ENCODE measurements around the gene SPRN.
"Not testable (repeated sequence)": the region's sequence is repeated elsewhere in the genome, so short reads cannot be mapped to it uniquely, and the experiment has no call there.

The SPRN gene

GRCh38 chr10:133405272-133405671, 19.2 kb downstream of the SPRN start:
- no peak for DNase-seq (ENCODE audit: low spot score)

GRCh38 chr10:133403784-133404183, 20.6 kb downstream of the SPRN start:
- DNase-seq (ENCODE audit: low spot score): no peak

DNA sequence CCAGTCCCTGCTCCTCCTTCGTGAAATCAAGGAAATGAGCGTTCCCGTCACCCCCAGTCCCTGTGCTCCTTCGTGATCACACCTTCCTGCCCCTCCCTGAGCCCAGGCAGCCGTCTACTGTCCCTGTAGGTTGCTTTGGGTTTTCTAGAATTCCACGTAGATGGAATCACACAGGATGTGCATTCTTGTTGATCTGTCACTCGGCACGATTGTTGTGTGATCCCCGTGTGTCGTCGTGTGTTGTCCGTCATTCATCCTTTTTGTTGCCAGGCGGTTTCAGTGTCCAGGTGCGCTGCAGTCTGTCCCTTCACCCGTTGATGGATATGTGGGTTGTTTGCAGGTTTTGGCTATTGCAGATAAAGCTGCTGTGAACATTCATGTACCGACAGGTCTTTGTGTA, 21.1 kb downstream of the SPRN start:
- DNase-seq (ENCODE audit: low spot score): no peak

DNA sequence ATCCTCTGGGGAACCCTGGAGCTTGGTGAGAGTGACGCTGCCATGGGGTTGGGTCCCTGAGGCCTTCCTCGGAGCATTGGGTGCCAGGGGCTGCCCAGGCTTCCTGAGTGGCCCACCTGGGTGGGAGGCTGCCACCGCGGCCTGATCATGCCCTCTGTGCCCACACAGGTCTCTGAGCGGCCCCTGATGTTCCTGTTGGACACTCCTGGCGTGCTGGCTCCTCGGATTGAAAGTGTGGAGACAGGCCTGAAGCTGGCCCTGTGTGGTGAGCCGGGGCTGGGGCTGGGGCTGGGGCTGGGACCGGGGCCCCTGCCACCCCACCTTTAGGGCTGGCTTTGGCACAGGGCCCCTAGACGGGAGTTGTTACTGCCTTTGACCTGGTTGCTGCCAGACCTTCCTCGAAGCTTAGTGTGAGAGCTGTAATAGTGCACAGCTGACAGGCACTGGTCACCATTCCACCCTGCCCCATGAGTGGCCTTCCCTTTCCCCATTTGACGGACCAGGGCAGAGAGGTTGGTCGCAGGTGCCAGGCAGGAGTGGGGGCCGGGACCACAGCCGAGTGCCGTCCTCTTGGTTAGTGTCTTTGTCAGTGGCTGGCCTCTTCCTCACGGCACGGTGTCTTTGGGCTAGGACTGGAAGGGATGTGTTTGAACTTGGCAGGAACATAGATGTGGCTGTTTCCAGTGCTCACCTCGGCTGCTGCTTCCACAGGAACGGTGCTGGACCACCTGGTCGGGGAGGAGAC, 22.3 kb downstream of the SPRN start:
- no peak for DNase-seq (ENCODE audit: low spot score)

- DNase-seq (ENCODE audit: low spot score): no peak
Observed at GRCh38 chr10:133401500-133401899, 22.9 kb downstream of the SPRN start.

DNA sequence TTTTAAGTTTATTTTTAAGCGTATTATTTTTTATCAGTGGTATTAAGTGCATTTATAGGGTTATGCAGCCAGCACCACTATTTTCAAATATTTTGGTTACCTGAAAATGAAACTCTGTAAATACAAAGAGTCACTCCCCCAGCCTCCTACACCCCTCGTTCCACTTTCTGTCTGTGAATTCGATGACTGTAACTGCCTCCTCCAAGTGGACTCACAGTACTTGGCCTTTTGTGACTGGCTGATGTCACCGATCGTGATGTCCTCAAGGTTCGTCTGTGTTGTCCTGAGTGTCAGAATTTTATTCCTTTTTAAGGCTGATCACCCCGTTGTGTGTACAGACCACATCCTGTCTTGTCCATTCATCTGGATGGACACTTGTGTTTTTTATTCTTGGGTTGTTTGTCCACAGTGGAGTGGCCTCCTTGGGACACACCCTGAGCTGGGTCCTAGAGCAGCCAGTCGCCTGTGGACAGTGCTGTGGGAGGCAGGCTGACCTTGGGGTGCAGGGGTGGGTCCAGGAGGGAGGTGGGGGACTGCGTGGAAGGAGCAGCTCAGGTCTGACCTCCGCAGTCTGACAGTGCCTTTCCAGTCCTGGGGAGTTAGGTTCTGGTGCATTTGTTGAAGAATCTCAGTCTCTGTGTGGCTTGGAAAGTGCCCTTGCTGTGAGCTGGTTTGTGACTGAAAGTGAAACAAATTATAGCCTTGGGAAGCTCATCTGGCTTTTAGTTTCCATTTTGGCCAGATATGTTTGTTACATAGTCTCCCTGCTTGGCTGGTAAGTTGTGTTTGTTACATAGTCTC, 23.6 kb downstream of the SPRN start:
- no peak for DNase-seq (ENCODE audit: low spot score)

DNA sequence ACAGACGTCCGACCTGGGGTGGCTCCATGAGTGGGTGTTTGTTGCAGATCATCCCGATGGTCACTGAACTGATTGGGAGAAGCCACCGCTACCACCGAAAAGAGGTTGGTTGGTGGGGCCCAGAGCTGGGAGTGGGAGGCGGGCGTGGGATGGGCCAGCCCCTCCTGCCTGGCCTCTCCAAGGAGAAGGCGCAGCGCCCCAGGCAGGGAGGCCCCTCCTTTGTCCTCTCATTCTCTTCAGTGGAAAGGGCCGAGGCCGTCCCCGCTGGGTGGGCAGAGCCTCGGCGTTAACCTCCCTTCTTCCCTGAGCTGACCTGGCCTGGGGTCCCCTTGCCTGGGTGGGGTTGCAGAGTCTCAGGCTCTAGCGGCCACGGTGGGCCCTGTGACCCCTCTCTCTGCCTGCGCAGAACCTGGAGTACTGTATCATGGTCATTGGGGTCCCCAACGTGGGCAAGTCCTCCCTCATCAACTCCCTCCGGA, 25.3 kb downstream of the SPRN start:
- no peak for DNase-seq (ENCODE audit: low spot score)

- no peak for DNase-seq (ENCODE audit: low spot score)
Observed at GRCh38 chr10:133397938-133398337, 26.5 kb downstream of the SPRN start.

- DNase-seq (ENCODE audit: low spot score): no peak
Observed at GRCh38 chr10:133396035-133396624, 28.3 kb downstream of the SPRN start.

DNA sequence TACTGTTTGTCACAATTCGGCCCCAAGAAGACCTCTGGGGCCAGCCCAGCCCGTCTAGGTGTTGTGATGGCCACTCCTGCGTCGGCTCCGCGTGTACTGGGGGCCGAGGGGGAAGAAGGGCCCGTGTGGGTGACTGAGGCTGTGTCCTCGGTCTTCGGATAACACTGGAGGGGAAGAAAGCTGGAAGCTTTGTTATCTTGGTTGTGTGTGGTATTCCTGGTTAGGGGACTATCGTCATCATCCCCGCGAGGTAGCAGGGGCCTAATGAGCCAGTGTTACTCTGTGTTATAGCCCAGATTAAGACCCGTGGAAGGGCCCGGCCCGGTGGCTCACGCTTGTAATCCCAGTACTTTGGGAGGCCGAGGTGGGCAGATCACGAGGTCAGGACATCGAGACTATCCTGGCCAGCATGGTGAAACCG, 29.6 kb downstream of the SPRN start:
- DNase-seq (ENCODE audit: low spot score): no peak

DNA sequence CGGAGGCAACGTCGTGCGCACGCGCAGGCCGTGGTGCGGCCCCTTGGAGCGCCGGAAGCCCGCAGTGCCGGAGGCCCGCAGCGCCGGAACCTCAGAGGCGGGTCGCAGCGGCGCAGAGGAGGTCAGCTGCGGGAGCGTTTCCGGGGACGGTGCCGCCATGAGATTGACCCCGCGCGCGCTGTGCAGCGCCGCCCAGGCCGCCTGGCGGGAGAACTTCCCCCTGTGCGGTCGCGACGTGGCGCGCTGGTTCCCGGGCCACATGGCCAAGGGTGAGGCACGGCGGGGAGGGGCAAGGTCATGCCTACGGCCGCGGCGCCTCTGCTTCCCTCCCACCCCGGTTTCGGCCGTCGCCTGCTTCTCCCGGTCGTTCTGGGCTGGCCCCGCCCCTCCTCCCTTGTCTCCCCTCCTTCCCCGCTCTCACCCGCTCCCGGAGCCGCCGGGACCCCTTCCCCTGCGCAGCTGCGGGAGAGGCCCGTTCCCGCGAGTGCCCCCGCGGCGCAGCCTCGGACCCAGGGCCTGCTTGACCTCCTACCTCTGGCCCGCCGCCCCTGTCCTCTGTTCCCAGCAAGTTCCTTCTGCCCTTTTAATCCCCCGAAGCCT, 30.3 kb downstream of the SPRN start, which contains the start of gene MTG1:
TSS of gene MTG1 (plus strand) at position 94 of the 600 bp plus-strand sequence. CDS start at position 158, 64 bp downstream.
- peak; percentile 78 for DNase-seq (ENCODE audit: low spot score)

DNA sequence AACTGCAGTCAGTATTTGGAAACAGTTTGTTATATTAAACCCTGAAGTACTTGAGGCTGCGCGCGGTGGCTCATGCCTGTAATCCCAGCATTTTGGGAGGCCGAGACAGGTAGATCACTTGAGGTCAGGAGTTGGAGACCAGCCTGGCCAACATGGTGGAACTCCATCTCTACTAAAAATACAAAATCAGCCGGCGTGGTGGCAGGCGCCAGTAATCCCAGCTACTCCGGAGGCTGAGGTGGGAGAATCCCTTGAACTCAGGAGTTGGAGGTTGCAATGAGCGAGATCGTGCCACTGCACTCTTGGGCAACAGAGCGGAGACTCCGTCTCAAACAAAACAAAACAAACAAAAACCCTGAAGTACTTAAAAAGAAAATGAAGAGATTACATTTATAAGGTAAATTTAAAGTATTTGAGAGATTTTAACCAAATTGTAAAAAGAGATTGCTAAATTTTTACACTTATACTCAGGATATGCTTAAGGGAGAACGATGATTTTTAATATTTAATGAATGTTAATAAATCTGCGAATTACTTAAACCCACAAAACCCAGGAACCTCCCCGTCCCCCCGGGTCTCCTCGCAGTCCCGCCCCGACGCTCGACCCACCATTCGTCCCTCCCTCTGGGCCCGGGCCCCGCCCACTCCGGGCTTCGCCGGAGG, 30.9 kb downstream of the SPRN start:
- DNase-seq (ENCODE audit: low spot score): peak; percentile 99

DNA sequence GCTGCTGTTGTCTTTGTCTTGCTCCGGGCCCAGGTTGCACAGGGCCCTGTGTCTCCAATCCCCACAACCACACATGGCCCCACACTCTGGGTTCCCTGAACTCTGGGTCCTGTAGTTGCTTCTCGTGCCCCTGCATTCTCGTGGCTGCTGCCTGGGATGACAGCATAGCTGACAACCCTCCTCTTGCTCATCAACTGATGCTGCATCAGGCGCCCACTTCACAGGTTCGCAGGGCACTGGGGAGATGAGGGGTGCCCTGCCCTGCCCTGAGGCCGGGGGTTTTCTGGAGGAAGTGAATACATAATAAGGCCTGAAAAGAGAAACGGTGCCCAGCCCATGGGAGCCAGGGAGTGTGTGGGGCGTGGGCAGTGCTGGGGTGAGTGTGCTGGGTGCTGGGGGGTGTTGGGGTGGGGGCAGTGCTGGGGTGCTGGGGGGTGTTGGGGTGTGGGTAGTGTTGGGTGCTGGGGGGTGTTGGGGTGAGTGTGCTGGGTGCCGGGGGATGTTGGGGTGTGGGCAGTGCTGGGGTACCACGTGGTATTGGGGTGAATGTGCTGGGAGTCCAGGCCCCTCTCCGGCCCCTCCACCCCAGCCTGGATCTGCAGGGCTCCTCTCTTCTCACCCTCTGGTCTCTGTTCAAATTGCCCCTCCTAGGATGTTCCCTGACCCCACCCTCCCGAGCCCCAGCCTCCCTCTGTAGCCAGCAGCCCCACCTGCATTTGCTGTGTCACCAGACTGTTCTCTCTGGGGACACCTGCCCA, 32.5 kb downstream of the SPRN start:
- DNase-seq (ENCODE audit: low spot score): no peak

GRCh38 chr10:133391249-133391635, 33.2 kb downstream of the SPRN start:
- DNase-seq (ENCODE audit: low spot score): no peak

- DNase-seq (ENCODE audit: low spot score): no peak
Observed at GRCh38 chr10:133390597-133391248, 33.7 kb downstream of the SPRN start.

DNA sequence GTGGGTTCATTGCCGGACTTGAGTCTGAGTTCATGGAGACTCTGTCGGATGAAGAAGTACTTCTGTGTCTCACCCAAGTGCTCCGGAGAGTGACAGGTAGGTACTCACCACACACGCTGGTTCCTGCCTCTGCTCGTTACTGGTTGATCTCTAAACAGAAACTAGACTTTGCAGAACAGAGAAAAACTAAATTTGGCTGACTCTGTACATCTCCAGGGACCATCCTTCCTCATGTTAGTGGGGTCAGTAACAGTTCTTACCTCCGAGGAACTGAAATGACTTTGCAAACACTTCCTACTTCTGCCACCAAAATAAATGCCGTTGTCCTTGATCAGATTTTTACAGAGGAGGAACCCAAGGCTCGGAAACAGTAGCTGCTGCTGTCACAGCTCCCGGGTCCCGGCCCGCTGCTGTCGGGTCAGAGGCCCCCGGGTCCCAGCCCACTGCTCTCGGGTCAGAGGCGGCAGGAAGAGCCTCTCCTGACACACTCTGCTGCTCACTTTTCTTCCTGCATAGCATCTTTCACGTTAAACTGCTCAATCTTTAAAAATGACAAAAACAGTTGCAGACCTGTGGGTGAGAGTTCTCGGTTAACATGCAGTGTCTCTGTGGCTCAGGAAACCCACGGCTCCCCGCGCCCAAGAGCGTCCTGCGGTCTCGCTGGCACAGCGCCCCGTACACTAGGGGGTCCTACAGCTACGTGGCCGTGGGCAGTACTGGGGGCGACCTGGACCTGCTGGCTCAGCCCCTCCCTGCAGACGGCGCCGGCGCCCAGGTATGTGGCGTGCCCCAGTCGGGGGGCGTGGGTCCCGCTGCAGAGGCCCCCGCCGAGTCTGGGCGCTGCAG, 35.2 kb downstream of the SPRN start:
- DNase-seq (ENCODE audit: low spot score): no peak

DNA sequence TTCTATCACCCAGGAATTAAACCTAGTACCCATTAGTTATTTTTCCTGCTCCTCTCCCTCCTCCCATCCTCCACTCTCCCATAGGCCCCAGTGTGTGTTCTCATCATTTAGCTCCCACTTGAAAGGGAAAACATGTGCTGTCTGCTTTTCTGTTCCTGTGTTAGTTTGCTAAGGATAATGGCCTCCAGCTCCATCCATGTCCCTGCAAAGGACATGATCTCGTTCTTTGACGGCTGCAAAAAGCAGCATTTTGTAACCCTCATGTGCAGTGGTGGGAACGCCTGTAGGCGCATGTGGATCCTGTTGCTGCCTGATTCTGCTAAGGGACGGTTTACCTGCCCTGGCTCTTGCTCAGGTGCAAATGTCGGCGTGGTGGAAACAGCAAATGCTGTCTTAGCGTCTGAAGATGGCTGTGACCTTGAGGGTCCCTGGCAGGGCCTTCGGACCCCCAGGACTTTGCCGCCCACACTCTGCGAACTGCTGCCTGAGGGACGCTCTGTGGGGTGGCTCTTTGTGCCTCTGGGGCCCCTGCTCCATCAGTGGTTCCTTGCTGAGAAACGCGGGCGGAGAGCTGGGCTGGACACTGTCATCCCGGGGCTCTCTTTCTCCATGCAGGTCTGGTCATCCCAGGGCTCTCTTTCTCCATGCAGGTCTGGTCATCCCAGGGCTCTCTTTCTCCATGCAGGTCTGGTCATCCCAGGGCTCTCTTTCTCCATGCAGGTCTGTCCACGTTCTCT, 36.0 kb downstream of the SPRN start:
- DNase-seq (ENCODE audit: low spot score): no peak

GRCh38 chr10:133386951-133387350, 37.5 kb downstream of the SPRN start:
- not testable (repeated sequence) for DNase-seq (ENCODE audit: low spot score)

- no peak for DNase-seq (ENCODE audit: low spot score)
Observed at GRCh38 chr10:133385214-133385613, 39.2 kb downstream of the SPRN start.

All from HuH-7 (cell line).